Measurements from ENCODE around the gene NME3.
"Not testable (repeated sequence)": the region's sequence is repeated elsewhere in the genome, so short reads cannot be mapped to it uniquely, and the experiment has no call there.

The NME3 gene

DNA sequence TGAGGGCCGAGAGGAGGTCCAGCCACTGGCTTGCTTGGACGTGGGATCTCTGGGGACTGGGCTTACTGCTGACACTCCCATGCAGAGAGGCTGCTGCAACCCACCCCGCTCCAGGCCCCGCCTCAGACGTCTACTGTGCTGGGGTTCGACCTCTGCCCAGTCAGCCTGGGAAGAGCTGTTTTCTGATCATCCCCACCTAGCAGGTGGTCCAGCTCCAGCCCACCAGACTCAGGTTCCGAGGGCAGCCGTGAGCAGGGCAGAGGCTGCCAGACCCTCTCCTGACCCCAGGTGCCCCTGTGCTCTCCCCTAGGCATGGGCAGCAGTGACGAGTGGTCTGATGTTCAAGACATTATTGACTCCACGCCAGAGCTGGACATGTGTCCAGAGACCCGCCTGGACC is 23.4 kb downstream of the NME3 start:
- DNase-seq (ENCODE audit: low spot score) = no peak

DNA sequence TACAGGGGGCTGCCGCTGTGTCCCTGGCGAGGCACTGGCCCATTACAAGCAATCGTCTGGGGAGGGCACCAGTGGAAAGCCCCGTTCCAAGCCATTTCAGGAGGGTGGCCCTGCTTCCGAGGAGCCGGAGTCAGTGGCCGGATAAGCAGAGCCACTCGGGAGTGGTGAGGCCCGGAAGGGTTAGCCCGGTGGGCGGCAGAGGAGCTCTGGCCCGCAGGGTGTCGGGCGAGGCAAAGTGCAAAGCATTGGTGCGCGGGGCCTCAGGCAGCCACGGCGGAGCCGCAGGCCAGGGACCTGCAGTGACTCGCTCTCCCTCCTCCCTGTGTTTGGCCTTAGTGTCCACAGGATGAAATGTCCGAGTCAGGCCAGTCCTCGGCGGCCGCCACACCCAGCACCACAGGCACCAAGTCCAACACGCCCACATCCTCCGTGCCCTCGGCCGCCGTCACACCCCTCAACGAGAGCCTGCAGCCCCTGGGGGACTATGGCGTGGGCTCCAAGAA is 24.6 kb downstream of the NME3 start:
- DNase-seq (ENCODE audit: low spot score) = no peak

DNA sequence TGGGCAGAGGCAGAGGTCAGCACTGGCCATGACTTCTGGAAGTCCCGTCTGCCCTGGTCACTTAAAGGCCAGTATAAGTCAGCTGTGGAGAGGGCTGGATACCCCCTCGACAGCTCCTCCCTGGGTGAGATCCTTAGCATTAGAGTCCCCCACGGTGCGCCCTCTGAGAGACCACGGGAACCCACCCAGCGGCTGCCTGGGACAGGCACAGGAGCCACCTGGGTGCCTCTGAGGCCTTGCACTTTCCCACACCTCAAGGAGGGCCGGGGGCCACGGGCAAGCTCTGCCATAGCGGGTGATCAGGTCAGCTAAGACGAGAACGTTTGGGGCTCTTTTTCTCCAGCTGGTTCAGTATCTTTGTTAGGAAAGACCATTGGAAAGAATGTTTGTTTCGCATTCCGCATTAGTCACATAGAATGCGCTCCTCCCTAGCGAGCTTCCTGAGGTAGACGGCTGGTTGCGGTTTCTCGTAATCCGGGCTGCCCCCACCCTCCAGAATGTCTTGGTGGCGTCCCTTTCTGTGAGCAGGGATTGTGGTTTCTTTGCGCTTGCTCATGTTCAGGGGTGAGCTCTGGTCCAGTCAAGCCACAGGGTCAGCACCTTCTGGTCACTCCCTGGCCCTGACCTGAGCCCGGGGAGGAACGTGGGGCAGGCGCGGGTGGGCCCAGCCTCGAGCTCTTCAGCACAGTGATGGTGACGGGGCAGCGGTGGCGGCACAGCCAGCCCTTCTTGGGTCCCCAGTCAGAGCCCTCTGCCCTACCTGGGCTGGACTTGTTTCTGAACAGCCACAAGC is 25.2 kb downstream of the NME3 start:
- DNase-seq (ENCODE audit: low spot score) = no peak

DNA sequence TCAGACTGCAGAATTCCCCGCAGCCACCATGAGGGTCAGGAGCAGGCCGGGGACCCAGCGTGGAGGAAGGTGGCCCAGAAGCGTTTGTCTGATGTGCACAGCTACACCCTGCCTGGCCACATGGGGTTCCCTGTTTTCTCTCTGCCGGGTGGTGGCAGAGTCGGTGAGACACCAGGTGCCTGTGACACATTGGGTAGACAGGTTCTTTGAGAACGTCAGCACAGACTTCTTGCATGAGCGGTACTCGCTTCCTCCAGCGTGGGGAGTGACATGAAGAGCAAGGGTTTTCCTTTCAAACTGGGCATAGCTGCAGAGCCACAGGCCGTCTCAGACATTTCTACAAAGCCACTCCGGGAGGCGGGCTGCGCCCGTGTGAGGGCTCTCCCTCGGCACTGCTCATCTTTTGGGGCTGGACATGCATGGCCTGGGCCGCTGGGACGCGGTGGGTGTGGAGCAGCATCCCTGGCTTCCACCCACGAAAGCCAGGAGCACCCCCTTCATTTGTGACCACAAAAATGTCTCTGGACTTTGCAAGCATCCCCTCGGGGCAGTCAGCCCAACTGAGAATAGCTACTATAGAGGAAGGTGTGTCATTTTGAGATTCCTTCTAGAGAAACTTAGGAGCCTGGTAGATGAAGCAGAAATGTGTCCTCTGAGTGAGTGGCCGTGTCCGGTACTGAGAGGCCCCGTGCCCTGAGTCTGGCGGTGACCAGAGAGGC is 26.0 kb downstream of the NME3 start:
- no peak for DNase-seq (ENCODE audit: low spot score)

DNA sequence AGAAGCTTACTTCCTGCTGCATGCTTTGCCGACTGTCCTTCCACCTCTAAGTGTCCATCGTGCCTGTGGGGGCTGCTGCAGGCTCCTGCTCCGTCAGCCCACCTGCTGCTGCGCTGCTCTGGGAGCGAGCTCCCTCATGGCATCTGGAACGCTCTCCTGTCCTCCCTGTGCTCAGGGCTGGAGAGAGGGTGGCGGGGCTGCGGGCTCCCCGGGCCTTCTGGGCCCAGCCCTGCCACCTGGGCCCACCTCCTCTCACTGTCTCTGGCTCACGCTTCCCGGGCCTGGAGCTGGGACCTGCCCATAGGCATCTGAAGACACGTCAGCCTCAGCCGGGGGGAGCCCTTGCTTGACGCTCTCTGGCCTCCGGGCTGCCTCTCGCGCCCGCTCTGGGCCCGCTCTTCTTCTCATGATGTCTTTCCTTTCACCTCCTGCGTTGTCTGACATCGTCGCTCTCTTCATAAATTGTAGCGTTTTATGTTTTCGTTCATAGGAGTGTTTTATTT is 27.0 kb downstream of the NME3 start:
- no peak for DNase-seq (ENCODE audit: low spot score)

DNA sequence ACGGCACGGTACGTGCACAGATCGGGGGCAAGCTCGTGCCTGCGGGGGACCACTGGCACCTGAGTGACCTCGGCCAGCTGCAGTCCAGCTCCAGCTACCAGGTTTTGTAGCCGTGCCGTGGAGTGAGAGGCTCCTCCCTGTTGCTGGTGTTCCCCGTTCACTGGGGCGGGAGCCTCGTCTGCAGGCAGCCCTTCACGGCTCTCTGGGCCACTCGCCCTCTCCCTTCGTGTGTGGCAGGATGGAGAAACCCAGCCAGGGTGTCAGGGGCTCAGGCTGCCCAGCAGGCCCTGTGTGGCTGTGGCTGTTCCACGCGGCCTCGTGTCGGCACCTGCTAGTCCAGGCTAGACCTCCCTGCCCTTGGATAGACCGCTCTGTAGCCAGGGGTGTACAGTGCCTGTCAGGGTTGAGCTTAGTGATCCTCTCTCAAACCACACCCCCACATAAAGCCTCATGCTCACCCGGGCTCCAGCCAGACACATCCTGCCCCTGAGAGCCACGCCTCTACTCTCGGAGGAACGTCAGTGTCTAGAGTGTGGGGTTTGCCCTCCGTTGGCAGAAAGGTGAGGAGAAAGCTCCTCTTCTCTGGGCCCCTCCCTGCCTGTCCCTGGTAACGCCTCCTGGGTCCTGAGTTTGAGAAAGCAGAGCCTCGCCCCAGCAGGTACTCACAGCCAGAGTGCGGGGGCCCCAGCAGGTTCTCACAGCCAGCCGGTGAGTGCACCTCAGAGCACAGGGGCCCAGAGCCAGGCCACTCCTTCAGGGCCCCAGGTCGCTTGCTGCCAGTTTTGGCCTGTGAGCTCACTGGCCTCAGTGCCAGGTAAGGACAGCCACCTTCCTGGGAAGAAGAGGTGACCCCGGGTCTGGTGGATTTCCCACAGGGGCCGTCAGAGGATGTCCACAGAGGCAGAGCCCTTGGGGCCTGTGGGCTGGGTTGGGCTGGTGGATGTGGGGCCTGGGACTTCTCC is 27.7 kb downstream of the NME3 start:
- no peak for DNase-seq (ENCODE audit: low spot score)

DNA sequence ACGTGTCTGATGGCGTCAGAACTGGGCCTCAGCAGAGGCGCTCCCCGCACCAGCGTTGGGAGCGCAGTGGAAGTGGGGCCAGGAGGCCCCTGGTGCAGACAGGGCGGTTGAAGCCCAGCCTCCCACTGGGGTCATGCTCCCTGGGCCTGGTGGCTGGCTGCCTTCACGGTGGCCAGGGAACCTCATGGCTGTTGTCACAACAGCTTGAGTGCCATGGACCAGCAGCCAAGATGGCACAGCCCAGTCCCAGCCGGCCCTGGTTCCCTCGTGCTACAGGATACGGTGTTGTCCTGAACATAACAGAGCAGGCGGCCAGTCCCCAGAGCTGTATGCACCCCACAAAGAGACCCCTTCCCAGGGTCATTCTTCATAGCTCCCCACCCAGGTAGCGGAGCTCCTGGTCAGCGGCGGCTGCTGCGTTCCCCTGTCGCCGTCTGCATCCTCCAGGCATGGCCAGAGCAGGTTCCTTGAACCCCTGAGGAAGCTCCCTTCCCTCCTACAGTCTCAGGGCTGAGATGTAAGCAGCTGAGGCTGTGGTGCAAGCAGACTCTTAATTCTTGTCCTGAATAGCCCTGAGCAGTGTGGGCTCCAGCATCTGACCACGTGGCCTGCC is 29.7 kb downstream of the NME3 start:
- no peak for DNase-seq (ENCODE audit: low spot score)

DNA sequence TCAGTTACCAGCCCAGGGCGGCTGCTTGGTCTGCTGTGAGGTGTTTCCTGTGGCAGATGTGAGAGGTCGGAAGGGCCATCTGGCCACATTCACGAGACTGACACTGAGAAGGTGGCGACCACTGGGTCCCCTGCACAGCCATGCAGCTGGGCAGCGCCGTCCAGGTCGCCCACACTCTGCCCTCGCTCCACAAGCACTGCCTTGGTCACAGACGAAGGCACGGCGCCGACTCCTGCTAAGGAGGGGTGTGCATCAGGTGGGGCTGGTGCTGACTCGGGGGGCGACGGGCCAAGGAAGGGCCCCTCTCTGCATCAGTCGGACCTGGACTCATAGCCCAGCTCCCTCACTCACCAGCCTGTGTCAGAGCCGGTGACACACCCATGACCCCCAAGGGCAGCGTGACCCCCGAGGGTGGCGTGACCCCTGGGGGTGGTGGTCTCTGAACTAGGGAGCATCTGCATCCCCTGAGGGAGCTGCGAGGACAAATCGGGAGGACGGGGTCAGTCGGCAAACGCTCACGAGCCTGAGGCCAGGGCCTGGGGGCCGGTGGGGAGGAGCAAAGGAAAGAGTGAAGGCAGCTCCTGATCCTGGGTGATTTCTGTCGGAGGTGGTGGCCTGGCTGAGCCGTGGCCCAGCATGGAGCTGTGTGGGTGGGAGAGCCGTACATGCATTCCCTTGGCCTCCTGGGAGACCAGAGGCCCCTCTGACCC is 30.4 kb downstream of the NME3 start:
- no peak for DNase-seq (ENCODE audit: low spot score)

DNA sequence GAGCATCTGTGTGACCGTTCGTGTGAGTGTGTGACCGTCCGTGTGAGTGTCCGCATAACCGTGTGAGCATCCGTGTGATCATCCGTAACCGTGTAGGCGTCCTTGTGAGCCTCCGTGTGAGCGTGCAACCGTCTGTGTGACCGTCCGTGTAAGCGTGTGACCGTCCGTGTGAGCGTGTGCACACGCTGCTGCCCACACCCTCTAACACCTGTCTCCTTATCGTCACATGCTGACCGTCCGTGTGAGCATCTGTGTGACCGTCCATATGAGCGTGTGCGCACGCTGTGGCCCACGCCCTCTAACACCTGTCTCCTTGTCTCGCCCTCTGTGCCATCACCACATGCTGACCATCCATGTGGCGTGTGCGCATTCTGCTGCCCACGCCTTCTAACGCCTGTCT is 31.1 kb downstream of the NME3 start:
- DNase-seq (ENCODE audit: low spot score) = no peak

DNA sequence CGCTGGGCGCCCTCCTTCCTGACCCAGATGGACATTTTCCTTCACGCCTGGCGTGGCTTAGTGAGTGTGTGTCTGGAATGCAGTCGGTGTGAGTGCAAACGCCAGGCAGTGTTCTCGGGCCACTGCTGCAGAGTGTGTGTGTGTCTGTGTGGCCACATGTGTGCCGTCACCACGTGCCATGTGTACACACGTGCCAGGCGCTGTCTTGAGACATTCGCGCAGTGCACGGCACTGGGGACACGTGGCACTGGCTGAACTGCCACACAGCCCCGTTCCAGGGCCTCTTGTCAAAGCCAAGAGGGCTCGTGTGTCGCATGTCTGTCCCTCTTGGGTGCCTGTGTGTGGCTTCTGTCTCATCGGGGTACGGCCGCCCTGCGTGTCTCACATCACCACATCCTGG is 36.5 kb downstream of the NME3 start:
- DNase-seq (ENCODE audit: low spot score) = no peak

DNA sequence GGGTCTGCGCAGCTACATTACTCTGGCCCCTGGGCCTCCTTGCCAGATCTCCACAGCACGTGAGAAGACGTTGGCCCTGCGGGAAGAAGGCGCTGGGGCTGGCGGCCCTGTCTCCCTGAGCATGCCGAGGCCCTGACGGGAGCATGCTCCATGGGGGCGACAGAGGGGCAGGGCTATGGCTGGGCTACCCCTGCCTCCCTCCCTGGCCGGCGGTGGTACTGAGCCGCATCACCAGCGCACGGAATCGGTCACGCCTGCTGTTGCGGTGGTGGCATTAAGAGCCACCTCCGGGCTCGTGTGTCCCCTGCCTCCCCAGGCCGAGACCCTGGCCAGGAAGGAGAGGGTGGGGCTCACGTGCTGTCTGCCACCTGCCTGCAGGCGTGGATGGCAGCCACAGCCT is 37.2 kb downstream of the NME3 start:
- DNase-seq (ENCODE audit: low spot score) = no peak

DNA sequence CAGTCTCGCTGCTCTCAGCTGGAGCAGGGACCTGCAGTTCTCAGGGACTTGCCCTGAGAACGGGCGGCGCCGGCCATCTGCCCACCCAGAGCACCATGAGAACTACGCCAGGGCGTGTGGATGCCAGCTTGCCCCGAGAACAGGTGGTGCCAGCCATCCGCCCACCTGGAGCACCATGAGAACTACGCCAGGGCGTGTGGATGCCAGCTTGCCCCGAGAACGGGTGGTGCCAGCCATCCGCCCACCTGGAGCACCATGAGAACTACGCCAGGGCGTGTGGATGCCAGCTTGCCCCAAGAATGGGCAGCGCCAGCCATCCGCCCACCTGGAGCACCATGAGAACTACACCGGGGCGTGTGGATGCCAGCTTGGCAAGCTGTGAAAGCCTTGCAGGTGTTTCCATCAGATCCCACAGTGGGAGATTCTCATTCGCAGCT is 38.8 kb downstream of the NME3 start:
- not testable (repeated sequence) for DNase-seq (ENCODE audit: low spot score)

DNA sequence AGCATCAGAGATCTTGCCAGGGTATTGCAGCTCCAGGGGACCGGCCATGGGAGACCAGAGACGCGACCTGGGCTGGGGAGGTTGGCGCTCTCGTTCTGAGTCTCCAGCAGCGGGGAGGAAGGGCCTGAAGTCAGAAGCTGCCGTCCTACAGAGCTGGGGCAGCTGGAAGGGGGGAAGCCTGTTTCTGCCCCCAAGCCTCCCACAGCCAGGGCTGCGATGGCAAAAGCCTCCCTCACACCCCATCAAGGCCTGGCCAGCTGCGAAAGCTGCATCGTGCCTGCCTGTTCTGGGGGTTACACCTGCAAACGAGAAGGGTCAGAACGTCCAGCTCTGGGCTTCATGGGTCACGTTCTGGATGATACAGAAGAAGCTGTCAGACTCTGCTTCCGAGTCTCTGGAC is 39.3 kb downstream of the NME3 start:
- no peak for DNase-seq (ENCODE audit: low spot score)

DNA sequence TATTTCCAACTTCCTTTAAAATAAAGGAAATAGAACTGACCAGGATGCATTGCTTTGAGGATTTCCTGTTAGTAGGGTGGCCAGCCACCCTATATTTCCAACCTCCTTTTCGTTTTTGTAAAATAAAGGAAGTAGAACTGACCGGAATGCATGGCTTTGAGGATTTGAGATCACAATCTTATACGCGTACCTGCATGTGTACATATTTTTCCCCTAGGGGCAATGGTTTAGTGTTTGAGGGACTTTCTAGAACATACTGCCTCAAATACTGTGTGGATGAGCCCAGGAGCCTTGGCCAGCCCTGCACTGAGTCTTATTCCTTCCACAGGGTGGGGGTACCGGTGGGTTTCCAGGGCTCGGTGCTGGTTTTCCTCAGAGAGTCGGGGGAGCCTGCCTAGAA is 39.7 kb downstream of the NME3 start:
- no peak for DNase-seq (ENCODE audit: low spot score)

DNA sequence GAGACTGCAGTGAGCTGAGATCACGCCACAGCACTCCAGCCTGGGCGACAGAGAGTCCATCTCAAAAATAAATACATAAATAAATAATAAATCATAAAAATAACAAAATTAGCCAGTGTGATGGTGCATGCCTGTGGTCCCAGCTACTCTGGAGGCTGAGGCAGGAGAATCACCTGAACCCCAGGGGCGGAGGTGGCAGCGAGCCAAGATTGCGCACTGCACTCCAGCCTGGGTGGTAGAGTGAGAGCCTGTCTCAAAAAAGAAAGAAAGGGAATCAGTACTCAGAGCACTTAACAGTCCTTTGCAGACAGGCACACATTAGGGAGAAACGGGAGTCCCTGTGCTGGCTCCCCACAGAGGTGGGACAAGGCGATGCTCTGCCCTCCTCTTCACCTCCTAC is 40.3 kb downstream of the NME3 start:
- no peak for DNase-seq (ENCODE audit: low spot score)

DNA sequence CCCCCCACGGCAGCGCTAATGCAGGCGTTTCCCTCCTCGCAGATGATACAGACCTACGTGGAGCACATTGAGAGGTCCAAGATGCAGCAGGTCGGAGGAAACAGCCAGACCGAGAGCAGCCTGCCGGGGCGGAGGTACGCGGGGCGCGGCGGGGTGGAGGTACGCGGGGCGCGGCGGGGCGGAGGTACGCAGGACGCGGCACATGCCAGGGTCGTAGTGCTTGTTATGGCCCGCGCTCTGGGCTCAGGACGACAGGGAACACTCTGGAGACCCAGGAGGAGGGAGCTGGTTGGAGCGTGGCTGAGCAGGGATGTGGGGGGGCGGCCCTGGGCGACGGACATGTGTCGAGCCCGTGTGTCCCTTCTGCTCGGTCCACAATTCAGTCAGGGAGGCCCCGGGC is 41.9 kb downstream of the NME3 start:
- no peak for DNase-seq (ENCODE audit: low spot score)

DNA sequence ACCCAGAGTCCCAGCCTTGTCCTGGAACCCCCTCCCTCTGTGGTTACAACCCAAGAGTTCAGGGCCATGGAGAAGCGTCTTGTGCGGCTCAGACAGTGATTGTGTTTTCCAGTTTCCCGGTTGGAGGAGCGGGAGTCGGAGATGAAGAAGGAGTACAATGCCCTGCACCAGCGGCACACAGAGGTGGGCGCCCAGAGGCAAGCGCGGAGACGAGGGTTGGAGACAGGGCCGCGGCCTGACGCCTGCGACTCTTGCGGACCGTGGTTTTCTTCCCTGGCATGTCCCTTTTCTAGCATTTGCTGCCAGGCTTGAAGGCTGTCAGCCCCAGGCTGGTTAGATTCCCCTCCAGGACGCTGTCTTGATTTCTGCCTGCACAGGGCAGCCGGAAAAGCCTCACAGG is 42.3 kb downstream of the NME3 start:
- DNase-seq (ENCODE audit: low spot score) = no peak

DNA sequence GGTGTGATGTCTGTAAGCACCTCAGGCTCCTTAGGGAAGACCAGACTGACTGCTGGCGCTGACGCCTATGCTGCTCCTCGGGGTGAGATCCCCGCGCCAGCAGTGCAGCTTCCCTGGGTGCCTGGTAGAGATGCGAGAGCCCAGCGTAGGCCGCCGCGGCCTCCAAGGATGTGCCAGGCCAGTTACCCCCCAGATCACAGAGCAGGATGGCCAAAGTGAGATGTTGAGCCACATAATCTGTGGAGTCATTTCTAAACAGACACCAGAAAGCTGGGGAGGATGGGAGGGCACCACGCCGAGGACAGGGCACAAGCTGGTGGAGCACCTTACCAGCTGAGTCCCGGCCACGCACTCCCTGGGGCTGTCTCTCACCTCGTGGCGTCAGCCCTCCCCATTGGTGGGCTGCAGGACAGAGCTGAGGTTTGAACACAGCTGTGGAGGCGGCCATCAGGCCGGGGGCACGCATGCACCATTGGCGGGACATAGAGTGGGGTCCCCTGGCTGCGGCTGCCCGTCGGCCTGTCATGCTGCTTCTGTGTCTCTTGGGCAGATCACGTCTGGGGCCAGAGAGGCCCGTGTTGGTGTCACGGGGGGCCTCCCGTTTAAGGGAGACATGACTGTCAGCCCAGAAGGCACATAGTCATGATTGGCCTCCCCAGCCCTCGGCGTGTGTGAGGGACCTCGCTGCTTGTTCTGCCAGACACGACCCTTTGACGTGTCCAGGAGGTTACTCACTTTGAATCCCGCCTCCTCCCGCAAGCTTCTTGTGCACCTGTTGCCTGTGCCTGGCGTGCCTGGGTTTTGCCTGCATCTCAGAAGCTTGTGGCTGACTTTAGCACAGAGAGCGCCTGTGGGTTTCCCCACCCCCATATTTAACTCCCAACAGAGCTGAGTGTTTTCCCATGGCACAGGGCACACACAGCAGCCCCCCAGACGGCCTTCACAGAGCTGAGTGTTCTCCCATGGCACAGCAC is 43.4 kb downstream of the NME3 start:
- DNase-seq (ENCODE audit: low spot score) = no peak

DNA sequence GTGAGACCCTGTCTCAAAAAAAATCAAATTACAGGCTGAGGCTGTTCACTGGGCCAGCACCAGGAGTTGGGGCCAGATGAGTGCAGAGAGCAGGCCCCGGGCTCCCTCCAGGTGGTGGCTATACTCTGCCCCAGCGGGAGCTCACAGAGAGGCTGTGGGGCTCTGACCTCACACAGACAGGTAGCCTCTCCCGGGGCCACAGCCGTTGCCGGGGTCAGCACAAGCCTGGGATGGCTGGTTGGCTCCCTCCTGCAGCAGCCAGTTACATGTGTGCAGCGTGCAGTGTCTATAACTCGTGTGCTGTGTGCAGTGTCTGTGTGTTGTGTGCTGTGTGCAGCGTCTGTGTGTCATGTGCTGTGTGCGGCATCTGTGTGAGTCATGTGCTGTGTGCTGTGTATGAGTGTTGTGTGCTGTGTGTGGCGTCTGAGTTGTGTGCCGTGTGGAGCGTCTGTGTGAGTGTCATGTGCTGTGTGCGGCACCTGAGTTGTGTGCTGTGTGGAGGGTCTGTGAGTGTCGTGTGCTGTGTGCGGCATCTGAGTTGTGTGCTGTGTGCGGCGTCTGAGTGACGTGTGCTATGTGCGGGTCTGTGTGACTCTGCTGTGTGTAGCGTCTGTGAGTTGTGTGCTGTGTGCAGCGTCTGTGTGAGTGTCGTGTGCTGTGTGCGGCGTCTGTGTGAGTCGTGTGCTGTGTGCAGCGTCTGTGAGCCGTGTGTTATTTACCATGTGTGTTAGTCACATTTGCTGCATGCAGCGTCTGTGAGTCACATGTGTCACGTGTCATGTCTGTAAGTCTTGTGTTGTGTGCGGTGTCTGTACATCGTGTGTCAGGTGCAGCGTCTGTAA is 44.5 kb downstream of the NME3 start:
- DNase-seq (ENCODE audit: low spot score) = no peak
